Ramos (cell line): ENCODE measurements around the gene NFASC.

Experiments
- in situ Hi-C: fragments of 300-500 bp; cut with MboI; formaldehyde crosslinking; loops from one replicate; pipeline ENCODE4 v1.14.3; 2022; ENCODE audit warnings: low sequenced_read_pairs; ENCODE audit not compliant: unreplicated experiment

NFASC gene

GRCh38 chr1:205052690-205053089 is 182.0 kb downstream of the NFASC start:
- in situ Hi-C loops = no loop called here

GRCh38 chr1:205053296-205053695 is 182.6 kb downstream of the NFASC start:
- in situ Hi-C loops = no loop called here

- in situ Hi-C loops = no loop called here
Observed at GRCh38 chr1:205054013-205054412, 183.4 kb downstream of the NFASC start.

- in situ Hi-C loops = loop anchor here (5.0 kb wide), 1 partner anchor 74 kb away; no protein-coding TSS in a partner anchor
Observed at GRCh38 chr1:205056188-205056611, 185.5 kb downstream of the NFASC start.

GRCh38 chr1:205056956-205057568 is 186.4 kb downstream of the NFASC start:
- in situ Hi-C loops = loop anchor here (5.0 kb wide), 1 partner anchor 75 kb away; no protein-coding TSS in a partner anchor

GRCh38 chr1:205057808-205058575 is 187.3 kb downstream of the NFASC start:
- in situ Hi-C loops = loop anchor here (5.0 kb wide), 1 partner anchor 76 kb away; no protein-coding TSS in a partner anchor

- in situ Hi-C loops = loop anchor here (5.0 kb wide), 1 partner anchor 77 kb away; no protein-coding TSS in a partner anchor
Observed at GRCh38 chr1:205058853-205059252, 188.2 kb downstream of the NFASC start.

GRCh38 chr1:205059660-205060059 is 189.0 kb downstream of the NFASC start:
- in situ Hi-C loops = loop anchor here (5.0 kb wide), 1 partner anchor 77 kb away; no protein-coding TSS in a partner anchor

GRCh38 chr1:205060746-205061145 is 190.1 kb downstream of the NFASC start:
- in situ Hi-C loops = no loop called here

- in situ Hi-C loops = no loop called here
Observed at GRCh38 chr1:205061227-205061626, 190.6 kb downstream of the NFASC start.

- in situ Hi-C loops = no loop called here
Observed at GRCh38 chr1:205061665-205062069, 191.0 kb downstream of the NFASC start.

GRCh38 chr1:205062319-205062718 is 191.7 kb downstream of the NFASC start:
- in situ Hi-C loops = no loop called here

GRCh38 chr1:205062895-205063294 is 192.2 kb downstream of the NFASC start:
- in situ Hi-C loops = no loop called here

GRCh38 chr1:205064301-205064700 is 193.6 kb downstream of the NFASC start:
- in situ Hi-C loops = no loop called here

GRCh38 chr1:205064741-205065316 is 194.2 kb downstream of the NFASC start:
- in situ Hi-C loops = no loop called here

- in situ Hi-C loops = no loop called here
Observed at GRCh38 chr1:205065666-205066065, 195.0 kb downstream of the NFASC start.

GRCh38 chr1:205066141-205066818 is 195.6 kb downstream of the NFASC start:
- in situ Hi-C loops = no loop called here

- in situ Hi-C loops = no loop called here
Observed at GRCh38 chr1:205067031-205067430, 196.4 kb downstream of the NFASC start.

- in situ Hi-C loops = no loop called here
Observed at GRCh38 chr1:205068001-205068400, 197.3 kb downstream of the NFASC start.

- in situ Hi-C loops = no loop called here
Observed at GRCh38 chr1:205068457-205069040, 197.9 kb downstream of the NFASC start.
